ENCODE data around the gene ZNF213.

The ZNF213 gene

DNA sequence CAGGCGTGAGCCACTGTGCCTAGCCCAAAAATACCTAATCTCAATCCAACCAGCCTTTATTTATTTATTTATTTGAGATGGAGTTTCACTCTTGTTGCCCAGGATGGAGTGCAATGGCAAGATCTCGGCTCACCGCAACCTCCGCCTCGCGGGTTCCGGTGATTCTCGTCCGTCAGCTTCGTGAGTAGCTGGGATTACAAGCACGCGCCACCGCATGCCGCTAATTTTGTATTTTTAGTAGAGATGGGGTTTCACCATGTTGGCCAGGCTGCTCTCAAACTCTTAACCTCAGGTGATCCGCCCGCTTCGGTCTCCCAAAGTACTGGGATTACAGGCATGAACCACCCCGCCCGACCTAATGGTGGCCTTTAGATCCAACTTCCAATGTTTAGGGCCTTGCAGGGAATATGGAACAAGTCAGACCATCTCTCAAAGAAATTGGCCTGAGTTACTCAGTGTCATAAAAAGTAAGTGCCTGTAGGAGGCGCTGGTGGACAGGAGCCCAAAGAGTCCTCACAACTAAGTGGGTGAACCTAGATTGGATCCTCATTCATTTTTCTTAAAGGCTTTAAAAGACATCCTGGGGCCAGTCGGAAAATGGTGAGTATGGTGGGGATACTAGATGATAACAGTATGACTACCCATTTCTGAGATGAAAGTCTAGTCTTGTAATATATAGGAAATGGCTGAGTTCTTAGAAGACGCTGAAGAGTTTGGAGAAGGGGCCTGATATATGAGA, 40.4 kb upstream of the ZNF213 start:
- peak; percentile 54 for DNase-seq
- no peaks in the 10 kb centered on the region for H3K79me2 ChIP-seq (ENCODE audit: low read length)
- no peaks in the 10 kb centered on the region for H3K9me2 ChIP-seq (replicated peaks; ENCODE audit: insufficient read depth, low read length)
- no peaks in the 10 kb centered on the region for H4K20me1 ChIP-seq (ENCODE audit: insufficient read depth, low read length)
- no peak overlapping the region for H3K4me2 ChIP-seq (ENCODE audit: low read depth, low read length)
- TF ChIP-seq, protein P1, sequence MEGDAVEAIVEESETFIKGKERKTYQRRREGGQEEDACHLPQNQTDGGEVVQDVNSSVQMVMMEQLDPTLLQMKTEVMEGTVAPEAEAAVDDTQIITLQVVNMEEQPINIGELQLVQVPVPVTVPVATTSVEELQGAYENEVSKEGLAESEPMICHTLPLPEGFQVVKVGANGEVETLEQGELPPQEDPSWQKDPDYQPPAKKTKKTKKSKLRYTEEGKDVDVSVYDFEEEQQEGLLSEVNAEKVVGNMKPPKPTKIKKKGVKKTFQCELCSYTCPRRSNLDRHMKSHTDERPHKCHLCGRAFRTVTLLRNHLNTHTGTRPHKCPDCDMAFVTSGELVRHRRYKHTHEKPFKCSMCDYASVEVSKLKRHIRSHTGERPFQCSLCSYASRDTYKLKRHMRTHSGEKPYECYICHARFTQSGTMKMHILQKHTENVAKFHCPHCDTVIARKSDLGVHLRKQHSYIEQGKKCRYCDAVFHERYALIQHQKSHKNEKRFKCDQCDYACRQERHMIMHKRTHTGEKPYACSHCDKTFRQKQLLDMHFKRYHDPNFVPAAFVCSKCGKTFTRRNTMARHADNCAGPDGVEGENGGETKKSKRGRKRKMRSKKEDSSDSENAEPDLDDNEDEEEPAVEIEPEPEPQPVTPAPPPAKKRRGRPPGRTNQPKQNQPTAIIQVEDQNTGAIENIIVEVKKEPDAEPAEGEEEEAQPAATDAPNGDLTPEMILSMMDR (IDR thresholded peaks at IDR 0.05; ENCODE audit: low read length), result peak; percentile 68
- TF ChIP-seq EZH2phosphoT487 (IDR thresholded peaks at IDR 0.05; ENCODE audit: low read length) (no peak), EZH2 (optimal IDR thresholded peaks at IDR 0.05; ENCODE audit: low read depth, low read length) (no peak)
- no peak overlapping the region for H3K4me3 ChIP-seq (ENCODE audit: low read length)
- peaks cover 10% of the 10 kb centered on the region for H3K4me1 ChIP-seq (ENCODE audit: low read length)
- H3K27ac ChIP-seq (ENCODE audit: low read length), result peak overlapping the region; percentile 11; the same call in 1 of the 2 replicates
- H2AFZ ChIP-seq (ENCODE audit: low read length), result no peak overlapping the region
- H3K9ac ChIP-seq (ENCODE audit: low read length), result no peak overlapping the region
- no peaks in the 10 kb centered on the region for H3K9me3 ChIP-seq (replicated peaks; ENCODE audit: insufficient read depth, low read length)
- peaks cover 58% of the 10 kb centered on the region for H3K27me3 ChIP-seq (replicated peaks; ENCODE audit: insufficient read depth, low read length)
- no peaks in the 10 kb centered on the region for H3K36me3 ChIP-seq (replicated peaks; ENCODE audit: insufficient read depth, low read length)
- H3F3A ChIP-seq (ENCODE audit: insufficient read depth, low read length), result peaks cover 8% of the 10 kb centered on the region; the same call in 1 of the 2 replicates

DNA sequence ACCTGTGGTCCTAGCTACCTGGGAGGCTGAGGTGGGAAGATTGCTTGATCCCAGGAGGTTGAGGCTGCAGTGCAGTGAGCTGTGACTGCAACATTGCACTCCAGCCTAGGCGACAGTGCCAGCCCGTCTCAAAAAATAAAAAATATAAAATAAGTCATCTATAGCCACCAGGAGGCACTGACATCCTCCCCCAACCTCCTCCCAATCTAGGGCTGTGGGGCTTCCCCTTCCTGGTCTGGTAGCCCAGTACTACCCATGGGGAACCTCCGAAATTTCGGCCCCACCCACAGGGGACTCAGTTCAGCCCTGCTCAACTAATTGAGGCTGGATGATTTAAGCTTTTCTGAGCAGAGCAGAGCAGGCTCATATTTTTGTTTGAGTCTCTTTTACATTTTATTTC, 39.0 kb upstream of the ZNF213 start:
- Histone ChIP-seq H3K4me3 (ENCODE audit: low read length) (no peak overlapping the region), H3K9ac (ENCODE audit: low read length) (no peak overlapping the region), H3F3A (ENCODE audit: insufficient read depth, low read length) (peaks cover 12% of the 10 kb centered on the region; the same call in 1 of the 2 replicates), H3K36me3 (replicated peaks; ENCODE audit: insufficient read depth, low read length) (no peaks in the 10 kb centered on the region), H3K27me3 (replicated peaks; ENCODE audit: insufficient read depth, low read length) (peaks cover 49% of the 10 kb centered on the region), H3K4me1 (ENCODE audit: low read length) (peaks cover 19% of the 10 kb centered on the region), H3K4me2 (ENCODE audit: low read depth, low read length) (0 out of 2 replicates have a peak overlapping the region, but pooled peaks have one; percentile 5), H2AFZ (ENCODE audit: low read length) (no peak overlapping the region), H4K20me1 (ENCODE audit: insufficient read depth, low read length) (no peaks in the 10 kb centered on the region), H3K79me2 (ENCODE audit: low read length) (no peaks in the 10 kb centered on the region), H3K9me2 (replicated peaks; ENCODE audit: insufficient read depth, low read length) (no peaks in the 10 kb centered on the region), H3K27ac (ENCODE audit: low read length) (no peak overlapping the region), H3K9me3 (replicated peaks; ENCODE audit: insufficient read depth, low read length) (no peaks in the 10 kb centered on the region)
- TF ChIP-seq EZH2 (optimal IDR thresholded peaks at IDR 0.05; ENCODE audit: low read depth, low read length), result no peak
- TF ChIP-seq, protein P1 (IDR thresholded peaks at IDR 0.05; ENCODE audit: low read length), result peak; percentile 41
- peak; percentile 70 for DNase-seq

DNA sequence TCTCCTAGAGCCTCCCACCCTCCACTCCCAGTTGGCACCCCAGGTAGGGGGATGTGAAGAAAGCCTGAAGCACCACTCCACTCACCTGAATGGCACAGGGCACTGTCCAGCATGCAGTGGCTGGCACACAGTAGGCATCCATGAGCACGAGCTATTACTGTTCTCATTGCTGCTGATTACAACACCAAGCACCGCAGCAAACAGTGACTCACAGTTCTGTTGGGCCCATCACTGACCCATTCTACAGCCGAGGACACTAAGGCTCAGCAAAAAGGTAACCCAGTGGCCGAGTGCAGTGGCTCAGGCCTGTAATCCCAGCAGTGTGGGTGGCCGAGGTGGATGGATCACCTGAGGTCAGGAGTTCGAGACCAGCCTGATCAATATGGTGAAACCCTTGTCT, 38.5 kb upstream of the ZNF213 start:
- Histone ChIP-seq H3K4me3 (ENCODE audit: low read length) (no peak overlapping the region), H3K79me2 (ENCODE audit: low read length) (no peaks in the 10 kb centered on the region), H3K9ac (ENCODE audit: low read length) (no peak overlapping the region), H4K20me1 (ENCODE audit: insufficient read depth, low read length) (no peaks in the 10 kb centered on the region), H3K9me3 (replicated peaks; ENCODE audit: insufficient read depth, low read length) (no peaks in the 10 kb centered on the region), H3K27ac (ENCODE audit: low read length) (no peak overlapping the region), H3K4me2 (ENCODE audit: low read depth, low read length) (no peak overlapping the region), H2AFZ (ENCODE audit: low read length) (no peak overlapping the region), H3K36me3 (replicated peaks; ENCODE audit: insufficient read depth, low read length) (no peaks in the 10 kb centered on the region), H3K9me2 (replicated peaks; ENCODE audit: insufficient read depth, low read length) (no peaks in the 10 kb centered on the region), H3K27me3 (replicated peaks; ENCODE audit: insufficient read depth, low read length) (peaks cover 44% of the 10 kb centered on the region), H3F3A (ENCODE audit: insufficient read depth, low read length) (peaks cover 12% of the 10 kb centered on the region; the same call in 1 of the 2 replicates), H3K4me1 (ENCODE audit: low read length) (peaks cover 23% of the 10 kb centered on the region)
- DNase-seq, result no peak
- TF ChIP-seq EZH2phosphoT487 (IDR thresholded peaks at IDR 0.05; ENCODE audit: low read length) (no peak), EZH2 (optimal IDR thresholded peaks at IDR 0.05; ENCODE audit: low read depth, low read length) (no peak)
- TF ChIP-seq, protein P1 (IDR thresholded peaks at IDR 0.05; ENCODE audit: low read length), result no peak
